ENCODE measurements around the gene UMODL1.

UMODL1 gene

DNA sequence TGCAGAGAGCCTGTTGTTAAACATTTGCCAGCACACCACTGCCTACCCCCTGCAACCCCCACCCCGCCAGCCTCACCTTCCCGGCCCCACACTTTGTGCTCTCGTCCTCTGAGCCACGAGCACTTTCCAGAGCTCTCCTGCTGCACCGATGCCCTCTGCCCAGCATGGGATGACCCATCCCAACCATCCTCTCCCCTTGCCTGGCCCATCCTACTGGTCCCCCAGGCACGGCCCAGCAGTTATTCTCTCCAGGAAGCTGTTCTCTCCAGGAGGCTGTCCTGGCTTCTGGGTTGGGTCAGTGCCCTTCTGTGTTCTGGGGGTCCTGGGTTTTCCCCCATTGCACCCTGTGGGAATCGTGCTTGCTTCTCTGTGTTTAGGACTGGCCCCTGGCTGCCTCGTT lies 87.7 kb downstream of the UMODL1 start:
- Histone ChIP-seq H3K4me2 (ENCODE audit: low read length) (no peak overlapping the region), H3K79me2 (no peaks in the 10 kb centered on the region), H3K9ac (no peak overlapping the region), H3K9me3 (ENCODE audit: control insufficient read depth, low read length) (no peaks in the 10 kb centered on the region), H3K27ac (no peak overlapping the region), H2AFZ (no peak overlapping the region), H3K4me3 (ENCODE audit: low read depth, low read length) (no peak overlapping the region), H3K4me1 (no peaks in the 10 kb centered on the region), H3K27me3 (ENCODE audit: control insufficient read depth, insufficient read depth, low read length) (no peaks in the 10 kb centered on the region), H3K36me3 (ENCODE audit: control insufficient read depth, insufficient read depth, low read length) (no peaks in the 10 kb centered on the region)
- TF ChIP-seq, protein P1, sequence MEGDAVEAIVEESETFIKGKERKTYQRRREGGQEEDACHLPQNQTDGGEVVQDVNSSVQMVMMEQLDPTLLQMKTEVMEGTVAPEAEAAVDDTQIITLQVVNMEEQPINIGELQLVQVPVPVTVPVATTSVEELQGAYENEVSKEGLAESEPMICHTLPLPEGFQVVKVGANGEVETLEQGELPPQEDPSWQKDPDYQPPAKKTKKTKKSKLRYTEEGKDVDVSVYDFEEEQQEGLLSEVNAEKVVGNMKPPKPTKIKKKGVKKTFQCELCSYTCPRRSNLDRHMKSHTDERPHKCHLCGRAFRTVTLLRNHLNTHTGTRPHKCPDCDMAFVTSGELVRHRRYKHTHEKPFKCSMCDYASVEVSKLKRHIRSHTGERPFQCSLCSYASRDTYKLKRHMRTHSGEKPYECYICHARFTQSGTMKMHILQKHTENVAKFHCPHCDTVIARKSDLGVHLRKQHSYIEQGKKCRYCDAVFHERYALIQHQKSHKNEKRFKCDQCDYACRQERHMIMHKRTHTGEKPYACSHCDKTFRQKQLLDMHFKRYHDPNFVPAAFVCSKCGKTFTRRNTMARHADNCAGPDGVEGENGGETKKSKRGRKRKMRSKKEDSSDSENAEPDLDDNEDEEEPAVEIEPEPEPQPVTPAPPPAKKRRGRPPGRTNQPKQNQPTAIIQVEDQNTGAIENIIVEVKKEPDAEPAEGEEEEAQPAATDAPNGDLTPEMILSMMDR (IDR thresholded peaks at IDR 0.05), result no peak

DNA sequence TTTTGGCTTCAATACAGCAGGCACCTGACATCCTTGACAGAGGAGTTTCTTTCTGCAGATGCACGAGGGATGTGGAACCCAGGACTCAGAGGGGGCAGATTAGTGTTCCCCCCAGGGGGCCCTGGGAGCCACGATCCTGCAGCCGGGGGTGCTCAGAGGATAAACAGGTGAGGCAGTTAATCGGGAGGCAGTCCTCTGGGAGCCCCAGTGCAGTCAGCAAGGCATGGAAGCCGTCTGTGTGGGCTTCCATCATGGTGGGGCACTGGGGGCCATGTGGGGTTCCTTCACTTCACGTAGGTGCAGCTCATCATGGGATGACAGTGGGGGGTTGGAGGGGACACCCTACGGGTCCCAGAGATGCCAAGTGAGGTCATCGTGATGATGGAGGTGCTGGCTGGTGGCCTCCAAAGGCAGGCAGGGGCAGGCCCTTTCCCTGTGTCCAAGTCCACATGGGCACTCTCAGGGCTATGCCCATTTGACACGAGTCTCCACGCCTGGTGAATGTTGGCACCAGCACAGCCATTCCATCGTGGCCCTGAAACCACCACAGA lies 88.5 kb downstream of the UMODL1 start:
- H3K27ac ChIP-seq, result no peak overlapping the region
- no peaks in the 10 kb centered on the region for H3K36me3 ChIP-seq (ENCODE audit: control insufficient read depth, insufficient read depth, low read length)
- H3K27me3 ChIP-seq (ENCODE audit: control insufficient read depth, insufficient read depth, low read length), result no peaks in the 10 kb centered on the region
- H3K4me3 ChIP-seq (ENCODE audit: low read depth, low read length), result no peak overlapping the region
- H3K9ac ChIP-seq, result no peak overlapping the region
- no peaks in the 10 kb centered on the region for H3K79me2 ChIP-seq
- H3K4me2 ChIP-seq (ENCODE audit: low read length), result no peak overlapping the region
- no peaks in the 10 kb centered on the region for H3K9me3 ChIP-seq (ENCODE audit: control insufficient read depth, low read length)
- no peaks in the 10 kb centered on the region for H3K4me1 ChIP-seq
- H2AFZ ChIP-seq, result no peak overlapping the region
- TF ChIP-seq, protein P1 (IDR thresholded peaks at IDR 0.05), result no peak

DNA sequence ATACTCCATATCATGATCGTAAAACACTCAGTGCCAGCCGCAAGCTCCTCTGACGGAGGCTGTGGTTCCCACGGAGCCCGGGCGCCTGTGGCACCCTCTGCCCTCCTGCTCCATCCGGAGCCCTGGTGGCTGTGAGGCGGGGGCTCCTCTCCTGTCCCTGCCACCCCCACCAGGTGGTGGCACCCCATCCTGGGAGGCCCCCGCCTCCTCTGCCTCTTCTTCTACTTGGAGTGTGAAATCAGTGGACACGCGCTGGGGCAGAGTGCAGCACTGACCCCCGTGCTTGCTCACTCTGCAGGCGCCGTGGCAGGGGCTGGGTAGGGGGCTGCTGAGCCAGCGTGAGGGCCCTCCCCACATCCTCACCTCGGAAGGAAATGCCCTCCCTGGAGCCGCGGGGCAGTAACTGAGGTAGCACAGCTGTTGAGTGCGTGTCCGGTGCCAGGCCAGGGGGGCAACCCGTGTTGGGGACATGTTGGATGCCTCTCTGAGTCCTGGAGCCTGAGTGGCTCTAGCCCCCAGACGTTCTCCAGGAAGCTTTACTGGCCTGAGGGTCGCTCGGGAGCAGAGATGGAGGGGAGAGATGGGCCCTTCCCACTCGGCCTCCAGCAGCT lies 89.1 kb downstream of the UMODL1 start:
- TF ChIP-seq, protein P1 (IDR thresholded peaks at IDR 0.05), result no peak
- H3K9me3 ChIP-seq (ENCODE audit: control insufficient read depth, low read length), result no peaks in the 10 kb centered on the region
- no peak overlapping the region for H2AFZ ChIP-seq
- no peak overlapping the region for H3K27ac ChIP-seq
- H3K9ac ChIP-seq, result no peak overlapping the region
- no peaks in the 10 kb centered on the region for H3K79me2 ChIP-seq
- no peak overlapping the region for H3K4me3 ChIP-seq (ENCODE audit: low read depth, low read length)
- no peaks in the 10 kb centered on the region for H3K4me1 ChIP-seq
- H3K36me3 ChIP-seq (ENCODE audit: control insufficient read depth, insufficient read depth, low read length), result no peaks in the 10 kb centered on the region
- no peaks in the 10 kb centered on the region for H3K27me3 ChIP-seq (ENCODE audit: control insufficient read depth, insufficient read depth, low read length)
- H3K4me2 ChIP-seq (ENCODE audit: low read length), result no peak overlapping the region

DNA sequence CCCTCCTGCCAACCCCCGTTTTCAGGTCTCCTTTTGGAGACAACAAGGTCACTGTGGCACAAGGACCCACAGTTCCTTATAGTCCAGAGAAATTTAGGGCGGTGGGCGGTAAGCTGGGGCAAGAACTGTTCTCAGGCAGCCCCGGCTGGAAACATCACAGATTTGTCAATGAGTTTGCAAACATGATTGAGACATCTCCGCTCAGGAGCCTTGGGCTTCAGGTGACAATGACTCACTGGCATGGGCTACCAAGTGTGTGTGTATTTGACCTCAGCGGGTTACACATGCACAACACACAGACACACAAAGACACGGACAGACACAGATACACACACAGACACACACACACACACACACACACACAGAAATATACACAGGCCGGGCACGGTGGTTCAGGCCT lies 89.6 kb downstream of the UMODL1 start:
- Histone ChIP-seq H3K4me1 (no peaks in the 10 kb centered on the region), H3K27me3 (ENCODE audit: control insufficient read depth, insufficient read depth, low read length) (no peaks in the 10 kb centered on the region), H3K4me2 (ENCODE audit: low read length) (no peak overlapping the region), H3K36me3 (ENCODE audit: control insufficient read depth, insufficient read depth, low read length) (no peaks in the 10 kb centered on the region), H3K9ac (no peak overlapping the region), H3K4me3 (ENCODE audit: low read depth, low read length) (no peak overlapping the region), H2AFZ (no peak overlapping the region), H3K9me3 (ENCODE audit: control insufficient read depth, low read length) (no peaks in the 10 kb centered on the region), H3K27ac (no peak overlapping the region), H3K79me2 (no peaks in the 10 kb centered on the region)
- TF ChIP-seq, protein P1 (IDR thresholded peaks at IDR 0.05), result no peak

DNA sequence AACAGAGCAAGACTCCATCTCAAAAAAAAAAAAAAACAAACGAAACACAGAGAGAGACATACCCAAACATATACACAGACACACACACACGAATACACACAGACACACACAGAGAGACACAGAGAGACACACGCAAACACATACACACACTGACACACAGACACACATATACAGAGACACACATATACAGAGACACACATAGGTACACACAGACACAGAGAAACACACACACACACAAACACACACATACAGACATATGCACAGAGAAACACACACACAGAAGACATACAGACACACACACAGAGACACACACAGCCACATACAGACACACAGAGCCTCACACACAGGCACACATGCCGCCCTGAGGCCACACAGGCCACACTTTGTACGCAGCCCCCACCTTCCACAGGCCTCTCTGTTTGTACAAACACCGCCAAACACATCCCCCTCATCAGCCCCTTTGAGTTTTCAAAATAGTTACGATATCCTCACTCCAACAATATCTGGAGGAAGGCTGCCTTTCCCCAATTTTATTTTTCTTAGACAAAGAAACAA lies 90.4 kb downstream of the UMODL1 start:
- no peaks in the 10 kb centered on the region for H3K9me3 ChIP-seq (ENCODE audit: control insufficient read depth, low read length)
- H3K9ac ChIP-seq, result no peak overlapping the region
- H3K36me3 ChIP-seq (ENCODE audit: control insufficient read depth, insufficient read depth, low read length), result no peaks in the 10 kb centered on the region
- H2AFZ ChIP-seq, result no peak overlapping the region
- TF ChIP-seq, protein P1 (IDR thresholded peaks at IDR 0.05), result no peak
- no peaks in the 10 kb centered on the region for H3K4me1 ChIP-seq
- no peak overlapping the region for H3K4me3 ChIP-seq (ENCODE audit: low read depth, low read length)
- no peak overlapping the region for H3K27ac ChIP-seq
- no peaks in the 10 kb centered on the region for H3K27me3 ChIP-seq (ENCODE audit: control insufficient read depth, insufficient read depth, low read length)
- no peaks in the 10 kb centered on the region for H3K79me2 ChIP-seq
- no peak overlapping the region for H3K4me2 ChIP-seq (ENCODE audit: low read length)

All from parathyroid adenoma (tissue), 2 donors.